GM12878 (cell line): ENCODE measurements around the gene DMD.

ENCODE experiments used
- CTCF ChIP-seq, 3 experiments: IDR thresholded peaks in 2 of 3; conservative IDR thresholded peaks in 1 of 3; 2 replicates each; pipeline ENCODE4 v1.5.1; 2011; ENCODE audit warnings: low read depth in 3 of 3, low read length in 3 of 3, mild to moderate bottlenecking in 3 of 3, control low read depth in 2 of 3, moderate library complexity in 2 of 3, inconsistent platforms in 1 of 3, mixed read lengths in 1 of 3; ENCODE audit not compliant: control insufficient read depth in 2 of 3, insufficient read depth in 1 of 3; ENCODE audit errors: extremely low read depth in 1 of 3
- JUND ChIP-seq: IDR thresholded peaks from 2 replicates; pipeline ENCODE4 v1.6.1; 2012; ENCODE audit warnings: low read depth, mild to moderate bottlenecking, low read length, improper control_type of control experiment, moderate library complexity
- MAX ChIP-seq: IDR thresholded peaks from 2 replicates; pipeline ENCODE4 v1.6.1; 2012; ENCODE audit warnings: low read depth, low read length, improper control_type of control experiment
- NFIC ChIP-seq: IDR thresholded peaks from 2 replicates; pipeline ENCODE4 v1.6.1; 2012; ENCODE audit warnings: low read depth, mild to moderate bottlenecking, inconsistent platforms, low read length, moderate library complexity
- RAD51 ChIP-seq: fragments of 450-650 bp; IDR thresholded peaks from 2 replicates; pipeline ENCODE4 v1.6.1; 2016; ENCODE audit warnings: moderate library complexity, mild to moderate bottlenecking, inconsistent platforms
- ZBED1 ChIP-seq: IDR thresholded peaks from 2 replicates; pipeline ENCODE4 v1.6.1; 2016; ENCODE audit warnings: borderline replicate concordance
- ZBTB33 ChIP-seq: fragments of 450-650 bp; IDR thresholded peaks from 2 replicates; pipeline ENCODE4 v1.6.1; 2017; ENCODE audit warnings: mild to moderate bottlenecking
- TF ChIP-seq, protein P1 (sequence below): fragments of 450-650 bp; formaldehyde crosslinking; IDR thresholded peaks from 2 replicates; pipeline ENCODE4 v1.5.0; 2022; ENCODE audit warnings: mild to moderate bottlenecking, missing genetic modification characterization

DNA sequence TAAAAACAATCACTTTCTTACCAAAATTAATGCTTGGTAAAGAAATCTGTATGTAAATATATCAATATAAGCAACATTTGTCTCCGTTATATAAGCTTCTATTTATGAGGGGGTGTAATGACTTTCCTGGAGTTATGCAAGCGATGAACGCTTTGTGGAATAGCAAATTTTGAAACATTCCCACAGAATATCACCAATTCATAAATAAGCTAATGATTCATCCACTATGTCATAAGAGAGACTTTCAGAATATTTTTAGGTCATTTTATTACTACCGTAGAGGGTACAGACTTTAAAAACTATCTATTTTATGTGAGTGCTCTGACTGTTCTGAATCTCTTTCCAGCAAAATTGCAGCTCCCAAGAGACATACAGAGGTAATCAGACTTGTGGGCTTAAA is 1960.0 kb downstream of the DMD start:
- TF ChIP-seq ZBED1 (no peak), MAX (no peak), CTCF (IDR thresholded peaks at IDR 0.05 in 2 of 3, conservative IDR thresholded peaks at IDR 0.05 in 1 of 3; ENCODE audit: control insufficient read depth in 2 of 3, extremely low read depth in 1 of 3, insufficient read depth in 1 of 3, low read depth in 3 of 3, low read length in 3 of 3) (no peak), NFIC (no peak), JUND (no peak), RAD51 (no peak), ZBTB33 (no peak)
- TF ChIP-seq, protein P1, sequence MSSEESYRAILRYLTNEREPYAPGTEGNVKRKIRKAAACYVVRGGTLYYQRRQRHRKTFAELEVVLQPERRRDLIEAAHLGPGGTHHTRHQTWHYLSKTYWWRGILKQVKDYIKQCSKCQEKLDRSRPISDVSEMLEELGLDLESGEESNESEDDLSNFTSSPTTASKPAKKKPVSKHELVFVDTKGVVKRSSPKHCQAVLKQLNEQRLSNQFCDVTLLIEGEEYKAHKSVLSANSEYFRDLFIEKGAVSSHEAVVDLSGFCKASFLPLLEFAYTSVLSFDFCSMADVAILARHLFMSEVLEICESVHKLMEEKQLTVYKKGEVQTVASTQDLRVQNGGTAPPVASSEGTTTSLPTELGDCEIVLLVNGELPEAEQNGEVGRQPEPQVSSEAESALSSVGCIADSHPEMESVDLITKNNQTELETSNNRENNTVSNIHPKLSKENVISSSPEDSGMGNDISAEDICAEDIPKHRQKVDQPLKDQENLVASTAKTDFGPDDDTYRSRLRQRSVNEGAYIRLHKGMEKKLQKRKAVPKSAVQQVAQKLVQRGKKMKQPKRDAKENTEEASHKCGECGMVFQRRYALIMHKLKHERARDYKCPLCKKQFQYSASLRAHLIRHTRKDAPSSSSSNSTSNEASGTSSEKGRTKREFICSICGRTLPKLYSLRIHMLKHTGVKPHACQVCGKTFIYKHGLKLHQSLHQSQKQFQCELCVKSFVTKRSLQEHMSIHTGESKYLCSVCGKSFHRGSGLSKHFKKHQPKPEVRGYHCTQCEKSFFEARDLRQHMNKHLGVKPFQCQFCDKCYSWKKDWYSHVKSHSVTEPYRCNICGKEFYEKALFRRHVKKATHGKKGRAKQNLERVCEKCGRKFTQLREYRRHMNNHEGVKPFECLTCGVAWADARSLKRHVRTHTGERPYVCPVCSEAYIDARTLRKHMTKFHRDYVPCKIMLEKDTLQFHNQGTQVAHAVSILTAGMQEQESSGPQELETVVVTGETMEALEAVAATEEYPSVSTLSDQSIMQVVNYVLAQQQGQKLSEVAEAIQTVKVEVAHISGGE (CRISPR knock-in tag), result no peak
